Fibroblast of lung (primary cell): ENCODE results near the gene CCDC149.

Experiments used
- EZH2 ChIP-seq: IDR thresholded peaks from 2 replicates; pipeline ENCODE4 v1.5.1; 2012; ENCODE audit warnings: low read length, control low read depth, mild to moderate bottlenecking; ENCODE audit errors: missing control alignments
- TF ChIP-seq, protein P1 (sequence below), 2 donors: IDR thresholded peaks in 1 of 2; conservative IDR thresholded peaks in 1 of 2; 1 replicate in 1 of 2; 2 replicates in 1 of 2; pipeline ENCODE4 v1.5.1; 2011 to 2012; ENCODE audit warnings: low read length in 2 of 2, control low read depth in 1 of 2, inconsistent platforms in 1 of 2, low read depth in 1 of 2, mild to moderate bottlenecking in 1 of 2

DNA sequence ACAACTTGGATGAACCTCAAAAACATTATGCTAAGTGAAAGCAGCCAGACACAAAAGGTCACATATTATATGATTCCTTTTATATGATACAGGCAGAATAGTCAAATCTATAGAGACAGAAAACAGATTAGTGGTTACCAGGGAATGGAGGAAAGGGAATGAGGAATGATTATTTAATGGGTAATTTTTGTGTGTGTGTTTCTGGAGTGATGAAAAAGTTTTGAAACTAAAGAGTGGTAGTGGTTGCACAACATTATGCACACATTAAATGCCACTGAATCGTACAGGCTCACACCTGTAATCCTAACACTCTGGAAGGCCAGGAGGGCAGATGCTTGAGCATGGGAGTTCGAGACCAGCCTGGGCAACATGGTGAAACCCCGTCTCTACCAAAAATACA is 137.1 kb downstream of the CCDC149 start:
- TF ChIP-seq, protein P1, sequence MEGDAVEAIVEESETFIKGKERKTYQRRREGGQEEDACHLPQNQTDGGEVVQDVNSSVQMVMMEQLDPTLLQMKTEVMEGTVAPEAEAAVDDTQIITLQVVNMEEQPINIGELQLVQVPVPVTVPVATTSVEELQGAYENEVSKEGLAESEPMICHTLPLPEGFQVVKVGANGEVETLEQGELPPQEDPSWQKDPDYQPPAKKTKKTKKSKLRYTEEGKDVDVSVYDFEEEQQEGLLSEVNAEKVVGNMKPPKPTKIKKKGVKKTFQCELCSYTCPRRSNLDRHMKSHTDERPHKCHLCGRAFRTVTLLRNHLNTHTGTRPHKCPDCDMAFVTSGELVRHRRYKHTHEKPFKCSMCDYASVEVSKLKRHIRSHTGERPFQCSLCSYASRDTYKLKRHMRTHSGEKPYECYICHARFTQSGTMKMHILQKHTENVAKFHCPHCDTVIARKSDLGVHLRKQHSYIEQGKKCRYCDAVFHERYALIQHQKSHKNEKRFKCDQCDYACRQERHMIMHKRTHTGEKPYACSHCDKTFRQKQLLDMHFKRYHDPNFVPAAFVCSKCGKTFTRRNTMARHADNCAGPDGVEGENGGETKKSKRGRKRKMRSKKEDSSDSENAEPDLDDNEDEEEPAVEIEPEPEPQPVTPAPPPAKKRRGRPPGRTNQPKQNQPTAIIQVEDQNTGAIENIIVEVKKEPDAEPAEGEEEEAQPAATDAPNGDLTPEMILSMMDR (conservative IDR thresholded peaks at IDR 0.05 in 1 of 2, IDR thresholded peaks at IDR 0.05 in 1 of 2; ENCODE audit: low read depth in 1 of 2, low read length in 2 of 2): no peak
- TF ChIP-seq EZH2: no peak
